Tracheal epithelial cell (primary cell): Measurements from ENCODE around the gene CNST. TPM values are rescaled to one million over a fixed set of nuclear protein-coding genes. Genes with fewer than 3 reads are reported as not detected.

ENCODE experiments used
- total RNA-seq: library from RNA; depleted of rRNA; stranded (reverse); fragments of >200 nt; gene quantifications from 2 replicates; pipeline ENCODE4 v1.2.1, GENCODE V29; 2014

CNST gene
- 10.2 and 12.8 TPM in 2 replicates for total RNA-seq

GRCh38 chr1:246566128-246566812 lies at the start of gene CNST, which contains the start of gene TFB2M:
TSS of gene CNST (plus strand) at chr1:246566456. CDS start at chr1:246591563, 25,107 bp downstream.
TSS of gene TFB2M (minus strand) at chr1:246566261. CDS start at chr1:246566138, 123 bp downstream.

Other genes starting within 250 kb of the CNST start
- 11.9 and 16.6 TPM in 2 replicates for gene SMYD3, start 59.2 kb upstream of the CNST start, total RNA-seq
- 18.1 and 24.3 TPM in 2 replicates for gene TFB2M, start 195 bp upstream of the CNST start, total RNA-seq
- 7.2 and 21.7 TPM in 2 replicates for gene SCCPDH, start 158.0 kb downstream of the CNST start, total RNA-seq